Stomach (tissue), 9 donors: ENCODE data around the gene CHN2. TPM values are rescaled to one million over a fixed set of nuclear protein-coding genes. Genes with fewer than 3 reads are reported as not detected.

Experiments used
- DNase-seq, 2 donors: peaks; one replicate each; pipeline versions ENCODE4 v3.0.0 to v3.0.0-alpha.2; 2013 to 2019
- H3K27ac ChIP-seq, 5 donors: fragments of 200-600 bp in 4 of 5; sonication (generic) in 4 of 5; one replicate each; pipeline ENCODE4 v1.5.1; 2013 to 2019; ENCODE audit warnings: mild to moderate bottlenecking in 1 of 5, moderate library complexity in 1 of 5
- H3K27me3 ChIP-seq, 3 donors: fragments of 200-600 bp; sonication (generic); one replicate each; pipeline ENCODE4 v1.5.1; 2017 to 2019; ENCODE audit warnings: mixed run types in 1 of 3
- H3K36me3 ChIP-seq, 4 donors: fragments of 200-600 bp; sonication (generic); 1 replicate in 3 of 4; 2 replicates in 1 of 4; pipeline ENCODE4 v1.5.1; 2016 to 2019
- H3K4me1 ChIP-seq, 4 donors: fragments of 200-600 bp; sonication (generic); one replicate each; pipeline ENCODE4 v1.5.1; 2016 to 2019
- H3K4me3 ChIP-seq, 4 donors: fragments of 200-600 bp; sonication (generic) in 3 of 4; one replicate each; pipeline ENCODE4 v1.5.1; 2016 to 2019; ENCODE audit warnings: mild to moderate bottlenecking in 1 of 4
- H3K9me3 ChIP-seq, 4 donors: fragments of 200-600 bp; sonication (generic); one replicate each; pipeline ENCODE4 v1.5.1; 2016 to 2019
- CTCF ChIP-seq, 7 experiments: fragments of 450-650 bp in 4 of 7; fragments of 200-600 bp in 3 of 7; sonication (generic) in 3 of 7; IDR thresholded peaks; one replicate each; pipeline ENCODE4 v1.5.1; 2016 to 2019; ENCODE audit warnings: antibody characterized with exemption in 7 of 7, control low read depth in 2 of 7, mild to moderate bottlenecking in 1 of 7
- EP300 ChIP-seq: sonication (generic); formaldehyde crosslinking; IDR thresholded peaks from one replicate; pipeline ENCODE4 v1.6.1; 2017; ENCODE audit warnings: antibody characterized with exemption
- POLR2A ChIP-seq, 4 donors: fragments of 450-650 bp; IDR thresholded peaks; one replicate each; pipeline ENCODE4 v1.6.1; 2016; ENCODE audit warnings: antibody characterized with exemption in 4 of 4, control low read depth in 2 of 4, mild to moderate bottlenecking in 1 of 4, moderate library complexity in 1 of 4
- POLR2AphosphoS5 ChIP-seq, 3 donors: sonication (generic); formaldehyde crosslinking; IDR thresholded peaks; one replicate each; pipeline ENCODE4 v1.6.1; 2016; ENCODE audit warnings: antibody characterized with exemption in 3 of 3
- WGBS, 5 donors: extraction: QIAGEN DNeasy Blood & Tissue Kit in 3 of 5; methylation state at CpG; one replicate each; pipeline versions ENCODE4 v1.1.5 to v1.1.7; 2013 to 2018; 5-methylcytosine and 5-hydroxymethylcytosine counted together
- intact Hi-C: fragments of 100-400 bp; cut with DNase I; formaldehyde crosslinking; loops from one replicate; pipeline ENCODE4 v1.15.1; 2023; ENCODE audit warnings: low total_unique reads
- polyA plus RNA-seq, 3 donors: library from polyadenylated mRNA; stranded (reverse); fragments of 200-250 nt; gene quantifications; one replicate each; pipeline ENCODE4 v1.2.3, GENCODE V29; 2013
- total RNA-seq, 5 donors: library from RNA; depleted of rRNA; stranded (reverse); fragments of >200 nt; gene quantifications; one replicate each; pipeline versions ENCODE4 v1.1.0 to v1.2.3, GENCODE V29; 2014 to 2016
- donor health status: healthy with polysubstance abuse.
- donor health status: Bipolar disorder and iron deficiency.
- donor health status: healthy.

Gene CHN2
- total and polyA plus RNA-seq, 8 donors, result 2.4 to 47.8 (median 13.8) TPM

- WGBS, 5 donors, result 67 to 79% (median 70%) methylated on average over 4 of the region's 4 CpGs
- Histone ChIP-seq H3K4me1 (no peaks in the 10 kb centered on the region), H3K9me3 (no peaks in the 10 kb centered on the region), H3K36me3 (no peaks in the 10 kb centered on the region), H3K27ac (no peak overlapping the region), H3K4me3 (no peak overlapping the region), H3K27me3 (no peaks in the 10 kb centered on the region)
- DNase-seq, result no peak
- no peak for TF ChIP-seq POLR2AphosphoS5 (IDR thresholded peaks at IDR 0.05)
- no peak for TF ChIP-seq EP300
- no peak for TF ChIP-seq CTCF (IDR thresholded peaks at IDR 0.05)
- no peak for TF ChIP-seq POLR2A (IDR thresholded peaks at IDR 0.05)
- intact Hi-C loops, result no loop called here
Observed at GRCh38 chr7:29385214-29385814, 190.7 kb downstream of the CHN2 start.

GRCh38 chr7:29386196-29386765 lies 191.7 kb downstream of the CHN2 start:
- H3K4me3 ChIP-seq, result no peak overlapping the region
- no peaks in the 10 kb centered on the region for H3K9me3 ChIP-seq
- intact Hi-C loops, result no loop called here
- H3K27me3 ChIP-seq, result no peaks in the 10 kb centered on the region
- WGBS, 5 donors, result 67 to 83% (median 78%) methylated on average over 4 of the region's 4 CpGs
- DNase-seq, result no peak
- no peak for TF ChIP-seq CTCF (IDR thresholded peaks at IDR 0.05)
- TF ChIP-seq POLR2A (IDR thresholded peaks at IDR 0.05), result no peak
- no peak for TF ChIP-seq POLR2AphosphoS5 (IDR thresholded peaks at IDR 0.05)
- TF ChIP-seq EP300, result no peak
- no peaks in the 10 kb centered on the region for H3K4me1 ChIP-seq
- H3K27ac ChIP-seq, result no peak overlapping the region
- no peaks in the 10 kb centered on the region for H3K36me3 ChIP-seq

GRCh38 chr7:29391262-29391661 lies 196.7 kb downstream of the CHN2 start:
- intact Hi-C loops, result no loop called here
- Histone ChIP-seq H3K4me3 (no peak overlapping the region), H3K27ac (no peak overlapping the region), H3K9me3 (no peaks in the 10 kb centered on the region), H3K4me1 (no peaks in the 10 kb centered on the region), H3K36me3 (no peaks in the 10 kb centered on the region), H3K27me3 (no peaks in the 10 kb centered on the region)
- no peak for TF ChIP-seq CTCF (IDR thresholded peaks at IDR 0.05)
- TF ChIP-seq POLR2AphosphoS5 (IDR thresholded peaks at IDR 0.05), result no peak
- no peak for TF ChIP-seq EP300
- no peak for TF ChIP-seq POLR2A (IDR thresholded peaks at IDR 0.05)
- DNase-seq, result no peak
- WGBS, 5 donors, result 69 to 100% (median 92%) methylated on average over 1 of the region's 1 CpG

GRCh38 chr7:29394321-29394720 lies 199.7 kb downstream of the CHN2 start:
- intact Hi-C loops, result no loop called here
- no peak overlapping the region for H3K4me3 ChIP-seq
- WGBS, 5 donors, result 80 to 85% (median 84%) methylated on average over 7 of the region's 7 CpGs

More at GRCh38 chr7:29394321-29394720, 199.7 kb downstream of the CHN2 start:
- no peaks in the 10 kb centered on the region for H3K27me3 ChIP-seq
- TF ChIP-seq POLR2AphosphoS5 (IDR thresholded peaks at IDR 0.05) (no peak), CTCF (IDR thresholded peaks at IDR 0.05) (no peak), POLR2A (IDR thresholded peaks at IDR 0.05) (no peak), EP300 (no peak)
- peaks cover 0 to 9% (median 2%) of the 10 kb centered on the region in 4 donors for H3K4me1 ChIP-seq
- no peak overlapping the region for H3K27ac ChIP-seq
- DNase-seq, result no peak
- peaks cover 0 to 5% (median 0%) of the 10 kb centered on the region in 4 donors for H3K36me3 ChIP-seq
- no peaks in the 10 kb centered on the region for H3K9me3 ChIP-seq
